Breast epithelium (tissue), 3 donors: ENCODE results near the gene ZNF488.

Experiments
- CTCF ChIP-seq, 3 donors: fragments of 450-650 bp; IDR thresholded peaks; one replicate each; pipeline ENCODE4 v1.5.1; 2016 to 2017; ENCODE audit warnings: antibody characterized with exemption in 3 of 3, mild to moderate bottlenecking in 3 of 3, moderate library complexity in 3 of 3
- POLR2A ChIP-seq: fragments of 450-650 bp; IDR thresholded peaks from one replicate; pipeline ENCODE4 v1.6.1; 2016; ENCODE audit warnings: antibody characterized with exemption, mild to moderate bottlenecking, moderate library complexity

- TF ChIP-seq CTCF (IDR thresholded peaks at IDR 0.05): no peak
- no peak for TF ChIP-seq POLR2A
Measured at GRCh38 chr10:47409866-47410256, 25.8 kb upstream of the ZNF488 start.
